NCI-H1105 treated with DMSO at 0.1 percent for 48 hours (cell line): ENCODE measurements around the gene ZSWIM6.

Experiments
- DNase-seq: peaks from one replicate; lab custom pipeline; 2025; lab: John Stamatoyannopoulos, UW

The ZSWIM6 gene

GRCh38 chr5:61538722-61539501 is 206.9 kb downstream of the ZSWIM6 start:
- no peak for DNase-seq

- no peak for DNase-seq
Observed at GRCh38 chr5:61549530-61549929, 217.5 kb downstream of the ZSWIM6 start.

- no peak for DNase-seq
Observed at GRCh38 chr5:61551637-61552313, 219.7 kb downstream of the ZSWIM6 start.

- DNase-seq = no peak
Observed at GRCh38 chr5:61559146-61559545, 227.1 kb downstream of the ZSWIM6 start.

GRCh38 chr5:61559722-61560121 is 227.7 kb downstream of the ZSWIM6 start:
- no peak for DNase-seq

GRCh38 chr5:61563401-61563800 is 231.3 kb downstream of the ZSWIM6 start:
- no peak for DNase-seq

GRCh38 chr5:61567337-61567736 is 235.3 kb downstream of the ZSWIM6 start:
- no peak for DNase-seq

GRCh38 chr5:61569353-61569752 is 237.3 kb downstream of the ZSWIM6 start:
- DNase-seq = no peak

- DNase-seq = no peak
Observed at GRCh38 chr5:61570767-61571166, 238.7 kb downstream of the ZSWIM6 start.

GRCh38 chr5:61572959-61573358 is 240.9 kb downstream of the ZSWIM6 start:
- DNase-seq = no peak

- no peak for DNase-seq
Observed at GRCh38 chr5:61575103-61575502, 243.0 kb downstream of the ZSWIM6 start.

- DNase-seq = no peak
Observed at GRCh38 chr5:61575581-61575980, 243.5 kb downstream of the ZSWIM6 start.

- DNase-seq = no peak
Observed at GRCh38 chr5:61576556-61576955, 244.5 kb downstream of the ZSWIM6 start.

- no peak for DNase-seq
Observed at GRCh38 chr5:61578858-61579503, 246.9 kb downstream of the ZSWIM6 start.

- DNase-seq = no peak
Observed at GRCh38 chr5:61582205-61582820, 250.3 kb downstream of the ZSWIM6 start.

- DNase-seq = no peak
Observed at GRCh38 chr5:61582887-61583286, 250.8 kb downstream of the ZSWIM6 start.

GRCh38 chr5:61586096-61587084 is 254.3 kb downstream of the ZSWIM6 start:
- no peak for DNase-seq

- no peak for DNase-seq
Observed at GRCh38 chr5:61587125-61587524, 255.1 kb downstream of the ZSWIM6 start.

GRCh38 chr5:61588216-61588615 is 256.2 kb downstream of the ZSWIM6 start:
- no peak for DNase-seq

GRCh38 chr5:61589946-61590345 is 257.9 kb downstream of the ZSWIM6 start:
- DNase-seq = no peak

GRCh38 chr5:61590473-61590872 is 258.4 kb downstream of the ZSWIM6 start:
- no peak for DNase-seq
